HG03097 (cell line): ENCODE data around the gene DNAAF9.
"Not testable (repeated sequence)": the region's sequence is repeated elsewhere in the genome, so short reads cannot be mapped to it uniquely, and the experiment has no call there.

Experiments used
- ATAC-seq: cut with Tn5 transposase; IDR thresholded peaks from one replicate; pipeline ENCODE4 v1.9.1; 2021; ENCODE audit not compliant: unreplicated experiment, low FRiP score

Gene DNAAF9

GRCh38 chr20:3407040-3407770 lies at the start of gene DNAAF9:
Gene DNAAF9 (minus strand): TSS chr20:3407669. CDS start chr20:3407557, 112 bp downstream.
- ATAC-seq: no peak

- ATAC-seq: no peak
Observed at GRCh38 chr20:3456648-3457047, 49.2 kb upstream of the DNAAF9 start.

- ATAC-seq: no peak
Observed at GRCh38 chr20:3454831-3455230, 47.4 kb upstream of the DNAAF9 start.

- no peak for ATAC-seq
Observed at GRCh38 chr20:3452690-3453089, 45.2 kb upstream of the DNAAF9 start.

GRCh38 chr20:3452136-3452535 lies 44.7 kb upstream of the DNAAF9 start:
- no peak for ATAC-seq

- no peak for ATAC-seq
Observed at GRCh38 chr20:3449319-3449718, 41.9 kb upstream of the DNAAF9 start.

- no peak for ATAC-seq
Observed at GRCh38 chr20:3447321-3447720, 39.9 kb upstream of the DNAAF9 start.

- no peak for ATAC-seq
Observed at GRCh38 chr20:3446779-3447178, 39.3 kb upstream of the DNAAF9 start.

GRCh38 chr20:3436864-3437574 lies 29.6 kb upstream of the DNAAF9 start:
- no peak for ATAC-seq

GRCh38 chr20:3434232-3434631 lies 26.8 kb upstream of the DNAAF9 start:
- no peak for ATAC-seq

GRCh38 chr20:3433744-3434143 lies 26.3 kb upstream of the DNAAF9 start:
- no peak for ATAC-seq

- no peak for ATAC-seq
Observed at GRCh38 chr20:3432844-3433243, 25.4 kb upstream of the DNAAF9 start.

- ATAC-seq: no peak
Observed at GRCh38 chr20:3431109-3431508, 23.6 kb upstream of the DNAAF9 start.

GRCh38 chr20:3430376-3431069 lies 23.1 kb upstream of the DNAAF9 start:
- peak; percentile 79 for ATAC-seq

- not testable (repeated sequence) for ATAC-seq
Observed at GRCh38 chr20:3426766-3427165, 19.3 kb upstream of the DNAAF9 start.

GRCh38 chr20:3423126-3423525 lies 15.7 kb upstream of the DNAAF9 start:
- no peak for ATAC-seq

- no peak for ATAC-seq
Observed at GRCh38 chr20:3421985-3422384, 14.5 kb upstream of the DNAAF9 start.

- peak; percentile 87 for ATAC-seq
Observed at GRCh38 chr20:3420211-3420707, 12.8 kb upstream of the DNAAF9 start.

- not testable (repeated sequence) for ATAC-seq
Observed at GRCh38 chr20:3418161-3418560, 10.7 kb upstream of the DNAAF9 start.

- no peak for ATAC-seq
Observed at GRCh38 chr20:3414122-3414521, 6.7 kb upstream of the DNAAF9 start.

GRCh38 chr20:3413393-3413889 lies 6.0 kb upstream of the DNAAF9 start:
- no peak for ATAC-seq
